GM12801 (cell line): ENCODE data around the gene LRRC23.

Source experiments
- CTCF ChIP-seq: IDR thresholded peaks from one replicate; pipeline ENCODE4 v1.5.1; 2011; ENCODE audit warnings: control low read depth; ENCODE audit not compliant: insufficient read length; ENCODE audit errors: extremely low read depth

LRRC23 gene

DNA sequence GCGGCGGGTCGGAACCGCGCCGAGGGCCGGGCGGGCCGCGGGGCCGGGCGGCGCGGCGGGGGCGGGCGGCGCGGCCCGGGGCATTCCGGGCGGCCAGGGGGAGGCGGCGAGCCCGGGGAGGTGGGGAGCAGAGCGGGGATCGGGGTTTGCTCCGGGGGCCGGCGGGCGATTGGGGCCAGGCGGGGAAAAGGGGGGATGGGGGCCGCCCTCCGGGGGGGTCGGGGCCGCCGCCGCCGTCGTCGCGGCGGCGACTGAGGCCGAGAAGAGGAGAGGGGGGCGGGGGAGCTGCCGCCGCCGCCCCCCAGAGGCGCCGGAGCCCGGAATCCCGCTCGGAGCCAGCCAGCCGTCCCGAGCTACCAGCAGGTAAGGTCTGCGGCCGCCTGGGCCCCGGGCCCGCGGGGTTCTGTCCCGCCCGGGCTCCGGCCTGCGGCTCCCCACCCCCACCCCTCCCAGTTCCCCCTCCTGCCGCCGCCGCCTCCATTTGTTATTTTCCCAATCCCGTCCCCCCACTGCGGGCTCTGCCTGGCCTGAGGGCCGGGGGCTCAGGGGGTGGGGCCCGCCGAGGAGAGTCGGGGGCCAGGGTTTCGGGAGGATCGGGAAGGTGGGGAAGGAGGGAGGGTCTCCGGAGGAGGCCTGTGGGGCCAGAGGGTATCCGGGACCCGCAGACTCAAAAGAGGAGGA lies 23.5 kb downstream of the LRRC23 start:
- no peak for TF ChIP-seq CTCF

DNA sequence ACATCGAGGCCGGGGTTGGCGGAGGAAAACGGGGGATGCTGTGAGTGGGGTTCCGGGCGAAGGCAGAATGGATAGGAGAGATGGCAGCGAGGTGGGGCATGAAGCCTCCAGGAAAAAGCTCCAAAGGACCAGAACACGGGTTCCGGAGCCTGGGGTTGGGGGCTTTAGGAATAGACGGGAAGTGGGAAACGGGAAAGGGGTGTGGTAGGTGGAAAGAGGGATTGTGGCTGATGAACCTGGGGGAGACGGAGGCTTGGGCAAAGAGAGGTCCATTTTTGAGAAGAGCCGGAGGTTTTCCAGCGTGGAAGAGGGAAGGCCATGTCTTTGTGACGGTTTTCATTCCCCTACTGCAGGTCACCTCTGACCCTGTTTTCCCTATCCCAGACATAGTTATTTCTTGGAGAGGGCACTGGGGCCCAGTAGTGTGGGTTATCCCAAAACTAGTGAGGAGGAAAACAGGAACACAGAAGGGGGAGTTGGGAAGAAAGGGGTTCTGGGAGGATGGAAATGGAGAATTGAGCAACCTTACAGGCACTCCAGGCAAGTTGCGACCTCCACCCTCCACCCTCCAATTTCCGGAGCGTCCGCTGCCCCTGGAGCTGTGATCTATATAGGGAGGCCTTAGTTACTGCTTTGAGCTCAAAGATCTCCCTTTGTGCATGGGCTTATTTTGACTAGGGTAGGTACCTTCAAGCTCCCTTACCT lies 24.2 kb downstream of the LRRC23 start:
- TF ChIP-seq CTCF: no peak

DNA sequence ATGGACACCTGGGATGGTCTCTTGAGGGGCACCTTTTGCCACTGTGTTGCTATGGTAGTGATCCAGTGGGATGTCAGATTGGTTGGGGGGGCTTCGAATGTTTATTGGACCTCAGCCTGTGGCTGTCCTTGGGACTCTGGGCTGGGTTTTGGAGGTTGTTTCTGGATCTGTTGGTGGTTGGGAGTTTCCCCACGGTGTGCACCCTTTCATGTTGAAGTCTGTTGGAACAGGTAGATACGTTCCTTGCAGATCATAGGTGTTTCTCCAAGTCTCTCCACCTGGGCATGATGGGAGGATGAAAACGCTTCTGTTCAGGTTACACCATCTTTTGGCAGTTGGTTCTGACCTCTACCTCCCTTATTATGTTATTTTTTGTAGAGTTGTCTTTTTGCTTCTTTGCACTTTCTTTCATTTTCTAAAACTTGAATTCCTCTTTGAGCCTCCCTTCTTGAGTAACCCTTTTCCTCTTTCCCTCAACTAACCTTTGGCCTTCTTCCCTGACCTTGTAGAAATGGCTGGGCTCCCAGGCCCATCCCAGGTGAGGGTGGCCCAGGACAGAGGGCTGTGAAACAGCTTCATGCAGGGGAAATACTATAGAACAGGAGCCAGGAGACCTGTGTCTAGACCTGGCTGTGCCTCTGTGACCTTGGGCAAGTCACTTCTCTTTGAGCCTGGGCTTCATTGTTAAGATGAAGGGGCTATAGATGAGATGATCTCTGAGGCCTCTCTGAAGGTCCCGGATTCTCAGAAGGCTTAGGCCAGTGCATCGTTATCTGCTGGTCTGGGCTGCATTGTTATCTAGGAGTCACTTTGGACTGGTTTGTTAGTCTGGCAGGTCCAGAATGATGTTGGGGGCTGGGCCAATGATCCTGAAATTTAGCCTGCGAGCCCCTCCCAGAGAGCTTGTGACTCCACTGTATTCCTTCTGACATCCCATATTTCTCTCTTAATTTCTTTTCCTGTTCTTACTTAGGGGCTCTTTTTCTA lies 25.1 kb downstream of the LRRC23 start:
- no peak for TF ChIP-seq CTCF

- no peak for TF ChIP-seq CTCF
Observed at GRCh38 chr12:6932766-6933165, 28.1 kb downstream of the LRRC23 start.

- TF ChIP-seq CTCF: no peak
Observed at GRCh38 chr12:6934110-6934509, 29.5 kb downstream of the LRRC23 start.

DNA sequence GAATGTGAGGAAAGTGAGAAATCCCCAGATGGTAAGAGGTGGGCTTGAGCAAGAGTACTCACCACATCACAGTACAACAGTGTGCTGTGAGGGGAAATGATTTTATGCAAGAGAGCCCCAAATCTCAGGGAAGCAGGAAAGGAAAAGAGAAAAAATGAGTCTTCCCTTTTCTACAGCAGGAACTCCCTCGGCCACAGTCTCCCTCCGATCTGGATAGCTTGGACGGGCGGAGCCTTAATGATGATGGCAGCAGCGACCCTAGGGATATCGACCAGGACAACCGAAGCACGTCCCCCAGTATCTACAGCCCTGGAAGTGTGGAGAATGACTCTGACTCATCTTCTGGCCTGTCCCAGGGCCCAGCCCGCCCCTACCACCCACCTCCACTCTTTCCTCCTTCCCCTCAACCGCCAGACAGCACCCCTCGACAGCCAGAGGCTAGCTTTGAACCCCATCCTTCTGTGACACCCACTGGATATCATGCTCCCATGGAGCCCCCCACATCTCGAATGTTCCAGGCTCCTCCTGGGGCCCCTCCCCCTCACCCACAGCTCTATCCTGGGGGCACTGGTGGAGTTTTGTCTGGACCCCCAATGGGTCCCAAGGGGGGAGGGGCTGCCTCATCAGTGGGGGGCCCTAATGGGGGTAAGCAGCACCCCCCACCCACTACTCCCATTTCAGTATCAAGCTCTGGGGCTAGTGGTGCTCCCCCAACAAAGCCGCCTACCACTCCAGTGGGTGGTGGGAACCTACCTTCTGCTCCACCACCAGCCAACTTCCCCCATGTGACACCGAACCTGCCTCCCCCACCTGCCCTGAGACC lies 31.0 kb downstream of the LRRC23 start:
- no peak for TF ChIP-seq CTCF
